Measurements from ENCODE around the gene NPHP4.

DNA sequence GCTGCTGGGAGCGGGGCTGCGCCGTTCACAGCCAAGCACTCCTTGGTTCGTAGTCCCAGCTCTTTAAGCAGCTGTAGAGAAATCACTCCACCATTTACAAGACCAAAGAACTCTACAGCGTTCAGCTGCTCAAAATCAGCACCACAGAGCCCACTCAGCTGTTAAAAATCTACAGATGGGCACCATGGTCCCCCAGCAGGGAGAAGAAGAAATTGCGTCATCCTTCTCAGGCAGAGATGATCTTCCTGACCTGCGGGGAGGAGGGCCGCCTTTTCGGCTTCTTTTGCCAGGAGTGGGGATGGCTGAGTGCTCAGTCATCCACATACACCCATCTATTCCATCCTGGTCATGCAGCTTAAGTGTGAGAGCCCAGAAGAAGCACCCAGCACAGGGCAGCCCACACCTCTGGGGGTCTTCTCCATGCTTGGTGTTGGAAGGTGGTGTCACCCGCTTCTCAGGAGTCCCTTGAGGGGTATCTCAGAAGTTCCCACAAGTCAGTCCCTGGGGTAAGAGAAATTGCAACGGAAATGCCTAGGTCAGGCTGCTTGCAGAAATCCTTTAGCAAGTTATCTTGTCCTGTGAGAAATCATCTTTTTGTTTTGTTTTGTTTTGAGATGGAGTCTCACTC lies 163.8 kb downstream of the NPHP4 start:
- TF ChIP-seq, protein P1, sequence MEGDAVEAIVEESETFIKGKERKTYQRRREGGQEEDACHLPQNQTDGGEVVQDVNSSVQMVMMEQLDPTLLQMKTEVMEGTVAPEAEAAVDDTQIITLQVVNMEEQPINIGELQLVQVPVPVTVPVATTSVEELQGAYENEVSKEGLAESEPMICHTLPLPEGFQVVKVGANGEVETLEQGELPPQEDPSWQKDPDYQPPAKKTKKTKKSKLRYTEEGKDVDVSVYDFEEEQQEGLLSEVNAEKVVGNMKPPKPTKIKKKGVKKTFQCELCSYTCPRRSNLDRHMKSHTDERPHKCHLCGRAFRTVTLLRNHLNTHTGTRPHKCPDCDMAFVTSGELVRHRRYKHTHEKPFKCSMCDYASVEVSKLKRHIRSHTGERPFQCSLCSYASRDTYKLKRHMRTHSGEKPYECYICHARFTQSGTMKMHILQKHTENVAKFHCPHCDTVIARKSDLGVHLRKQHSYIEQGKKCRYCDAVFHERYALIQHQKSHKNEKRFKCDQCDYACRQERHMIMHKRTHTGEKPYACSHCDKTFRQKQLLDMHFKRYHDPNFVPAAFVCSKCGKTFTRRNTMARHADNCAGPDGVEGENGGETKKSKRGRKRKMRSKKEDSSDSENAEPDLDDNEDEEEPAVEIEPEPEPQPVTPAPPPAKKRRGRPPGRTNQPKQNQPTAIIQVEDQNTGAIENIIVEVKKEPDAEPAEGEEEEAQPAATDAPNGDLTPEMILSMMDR (conservative IDR thresholded peaks at IDR 0.05; ENCODE audit: low read length): no peak
- TF ChIP-seq EZH2phosphoT487 (IDR thresholded peaks at IDR 0.05; ENCODE audit: borderline replicate concordance, low read depth, low read length): no peak
